Smooth muscle cell (in vitro differentiated cells): ENCODE data around the gene CDK18. TPM values are rescaled to one million over a fixed set of nuclear protein-coding genes. Genes with fewer than 3 reads are reported as not detected.

Experiments
- DNase-seq: peaks from one replicate; lab custom pipeline; 2025; ENCODE audit not compliant: unreplicated experiment; lab: John Stamatoyannopoulos, UW
- H2AFZ ChIP-seq: fragments of 200-600 bp; sonication (generic); 2 replicates; pipeline ENCODE4 v1.6.0; 2016; ENCODE audit warnings: antibody characterized with exemption, low read depth, mild to moderate bottlenecking
- H3F3A ChIP-seq: fragments of 200-600 bp; sonication (generic); 2 replicates; pipeline ENCODE4 v1.6.0; 2017; ENCODE audit warnings: antibody characterized with exemption, low read depth
- H3K27ac ChIP-seq: fragments of 200-600 bp; sonication (generic); 2 replicates; pipeline ENCODE4 v1.5.1; 2016; ENCODE audit warnings: low read depth, mild to moderate bottlenecking
- H3K27me3 ChIP-seq: fragments of 200-600 bp; sonication (generic); 2 replicates; pipeline ENCODE4 v1.6.1; 2016; ENCODE audit warnings: low read depth, mild to moderate bottlenecking
- H3K36me3 ChIP-seq: fragments of 200-600 bp; sonication (generic); 2 replicates; pipeline ENCODE4 v1.5.1; 2016; ENCODE audit warnings: low read depth
- H3K4me1 ChIP-seq: fragments of 200-600 bp; sonication (generic); 2 replicates; pipeline ENCODE4 v1.5.1; 2016; ENCODE audit warnings: low read depth
- H3K4me2 ChIP-seq: fragments of 200-600 bp; sonication (generic); 2 replicates; pipeline ENCODE4 v1.6.0; 2016; ENCODE audit warnings: mild to moderate bottlenecking
- H3K4me3 ChIP-seq: fragments of 200-600 bp; sonication (generic); 2 replicates; pipeline ENCODE4 v1.5.1; 2016; ENCODE audit warnings: mild to moderate bottlenecking
- H3K79me2 ChIP-seq: fragments of 200-600 bp; sonication (generic); 2 replicates; pipeline ENCODE4 v1.6.0; 2016; ENCODE audit warnings: low read depth, mild to moderate bottlenecking
- H3K9ac ChIP-seq: fragments of 200-600 bp; sonication (generic); 2 replicates; pipeline ENCODE4 v1.6.0; 2016; ENCODE audit warnings: low read depth
- H3K9me3 ChIP-seq: fragments of 200-600 bp; sonication (generic); replicated peaks from 2 replicates; pipeline ENCODE4 v1.5.1; 2016; ENCODE audit warnings: low read depth
- H4K20me1 ChIP-seq: fragments of 200-600 bp; sonication (generic); 2 replicates; pipeline ENCODE4 v1.6.0; 2016; ENCODE audit warnings: low read depth
- WGBS: methylation state at CpG from one replicate; pipeline ENCODE4 v1.1.7; 2016; ENCODE audit warnings: low lambda C conversion rate; 5-methylcytosine and 5-hydroxymethylcytosine counted together
- polyA plus RNA-seq: library from polyadenylated mRNA; unstranded; fragments of >200 nt; fragmentation: Nextera tagmentation; extraction: Ambion mirVana; gene quantifications from 2 replicates; pipeline ENCODE4 v1.2.1, GENCODE V29; 2016
- total RNA-seq: library from RNA; depleted of rRNA; stranded (reverse); fragments of >200 nt; gene quantifications from 2 replicates; pipeline ENCODE4 v1.2.3, GENCODE V29; 2014
- TF ChIP-seq, protein P1 (sequence below): fragments of 200-600 bp; sonication (generic); IDR thresholded peaks from 2 replicates; pipeline ENCODE4 v1.5.1; 2017; ENCODE audit warnings: borderline replicate concordance, mild to moderate bottlenecking, antibody characterized with exemption; ENCODE audit not compliant: insufficient read depth, poor library complexity, severe bottlenecking

The CDK18 gene
- total and polyA plus RNA-seq, 2 experiments from 2014 or later, result 6.1 TPM

DNA sequence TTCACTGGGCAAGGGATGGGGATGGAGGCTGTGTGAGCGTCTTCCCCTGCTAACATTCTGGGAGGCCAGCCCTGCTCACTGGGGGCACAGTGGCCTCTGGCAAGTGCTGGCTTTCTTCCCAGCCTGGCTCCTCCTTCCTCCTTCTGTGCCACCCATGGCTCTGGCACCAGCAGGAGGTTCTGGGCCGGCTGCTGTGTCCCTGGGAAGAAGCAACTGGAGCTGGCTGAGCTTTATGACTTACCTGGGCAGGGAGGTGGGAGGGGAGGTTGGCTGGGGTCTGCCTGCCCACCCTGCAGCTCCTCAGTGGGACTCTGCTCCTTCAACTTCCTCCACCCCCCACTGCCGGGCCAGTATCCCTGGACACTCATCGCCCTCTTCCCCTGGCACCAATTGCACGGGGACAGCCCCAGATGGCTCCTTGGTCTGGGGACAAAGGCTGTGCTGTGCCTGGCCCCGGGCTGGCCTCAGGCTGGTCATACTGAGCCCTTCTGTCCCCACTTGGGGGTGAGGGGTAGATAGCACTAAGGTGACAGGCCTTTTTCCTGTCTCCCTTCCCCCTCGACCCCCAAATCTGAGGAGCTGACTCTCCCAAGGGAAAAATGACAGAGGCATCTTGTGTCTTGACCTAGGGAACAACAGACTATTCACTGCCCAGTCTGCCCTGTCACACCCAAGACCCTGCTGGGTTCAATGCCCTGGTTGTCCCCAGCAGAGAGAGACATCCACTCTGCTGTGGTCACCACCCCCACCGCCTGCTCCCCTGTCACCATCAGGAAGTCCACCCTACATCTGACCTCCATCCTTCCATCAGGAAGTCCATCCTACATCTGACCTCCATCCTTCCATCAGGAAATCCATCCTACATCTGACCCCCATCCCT lies 14.4 kb downstream of the CDK18 start:
- Histone ChIP-seq H3K79me2 (no peaks in the 10 kb centered on the region), H4K20me1 (peaks cover 46% of the 10 kb centered on the region), H3K4me3 (no peak overlapping the region), H3K27ac (no peak overlapping the region), H2AFZ (no peak overlapping the region), H3K9ac (no peak overlapping the region), H3F3A (no peaks in the 10 kb centered on the region), H3K9me3 (no peaks in the 10 kb centered on the region), H3K4me2 (no peak overlapping the region), H3K36me3 (no peaks in the 10 kb centered on the region), H3K27me3 (no peaks in the 10 kb centered on the region), H3K4me1 (peaks cover 6% of the 10 kb centered on the region)
- DNase-seq, result no peak
- TF ChIP-seq, protein P1, sequence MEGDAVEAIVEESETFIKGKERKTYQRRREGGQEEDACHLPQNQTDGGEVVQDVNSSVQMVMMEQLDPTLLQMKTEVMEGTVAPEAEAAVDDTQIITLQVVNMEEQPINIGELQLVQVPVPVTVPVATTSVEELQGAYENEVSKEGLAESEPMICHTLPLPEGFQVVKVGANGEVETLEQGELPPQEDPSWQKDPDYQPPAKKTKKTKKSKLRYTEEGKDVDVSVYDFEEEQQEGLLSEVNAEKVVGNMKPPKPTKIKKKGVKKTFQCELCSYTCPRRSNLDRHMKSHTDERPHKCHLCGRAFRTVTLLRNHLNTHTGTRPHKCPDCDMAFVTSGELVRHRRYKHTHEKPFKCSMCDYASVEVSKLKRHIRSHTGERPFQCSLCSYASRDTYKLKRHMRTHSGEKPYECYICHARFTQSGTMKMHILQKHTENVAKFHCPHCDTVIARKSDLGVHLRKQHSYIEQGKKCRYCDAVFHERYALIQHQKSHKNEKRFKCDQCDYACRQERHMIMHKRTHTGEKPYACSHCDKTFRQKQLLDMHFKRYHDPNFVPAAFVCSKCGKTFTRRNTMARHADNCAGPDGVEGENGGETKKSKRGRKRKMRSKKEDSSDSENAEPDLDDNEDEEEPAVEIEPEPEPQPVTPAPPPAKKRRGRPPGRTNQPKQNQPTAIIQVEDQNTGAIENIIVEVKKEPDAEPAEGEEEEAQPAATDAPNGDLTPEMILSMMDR, result no peak
- WGBS, result 81% methylated on average over 8 of the region's 8 CpGs

- TF ChIP-seq, protein P1, result no peak
Observed at GRCh38 chr1:205519541-205520131, 15.2 kb downstream of the CDK18 start.

GRCh38 chr1:205520709-205521108 lies 16.2 kb downstream of the CDK18 start:
- Histone ChIP-seq H3K4me3 (no peak overlapping the region), H3K4me2 (no peak overlapping the region), H4K20me1 (peaks cover 43% of the 10 kb centered on the region), H3K27me3 (no peaks in the 10 kb centered on the region), H2AFZ (no peak overlapping the region), H3K4me1 (peaks cover 3% of the 10 kb centered on the region), H3K79me2 (no peaks in the 10 kb centered on the region), H3K9ac (no peak overlapping the region), H3K27ac (no peak overlapping the region), H3F3A (no peaks in the 10 kb centered on the region), H3K36me3 (no peaks in the 10 kb centered on the region), H3K9me3 (no peaks in the 10 kb centered on the region)
- WGBS, result 94% methylated on average over 4 of the region's 4 CpGs
- no peak for DNase-seq
- TF ChIP-seq, protein P1, result no peak

More at GRCh38 chr1:205519541-205520131, 15.2 kb downstream of the CDK18 start:
- H3K27ac ChIP-seq, result no peak overlapping the region
- H3K79me2 ChIP-seq, result no peaks in the 10 kb centered on the region
- no peaks in the 10 kb centered on the region for H3K9me3 ChIP-seq
- H3K9ac ChIP-seq, result no peak overlapping the region
- DNase-seq, result no peak
- H3F3A ChIP-seq, result no peaks in the 10 kb centered on the region
- H3K4me2 ChIP-seq, result no peak overlapping the region
- WGBS, result 4% methylated on average over 6 of the region's 6 CpGs
- peaks cover 6% of the 10 kb centered on the region for H3K4me1 ChIP-seq
- no peaks in the 10 kb centered on the region for H3K36me3 ChIP-seq
- no peak overlapping the region for H2AFZ ChIP-seq
- no peaks in the 10 kb centered on the region for H3K27me3 ChIP-seq
- no peak overlapping the region for H3K4me3 ChIP-seq
- H4K20me1 ChIP-seq, result peaks cover 46% of the 10 kb centered on the region
